ENCODE results near the gene PARVB. TPM values are rescaled to one million over a fixed set of nuclear protein-coding genes. Genes with fewer than 3 reads are reported as not detected.

PARVB gene
- total RNA-seq, 1 donor from 2014 or later, result 91.7 TPM

GRCh38 chr22:44207981-44208317, 183.8 kb downstream of the PARVB start:
- H3K27me3 Mint-ChIP-seq (ENCODE audit: insufficient read depth), result no peaks in the 10 kb centered on the region
- H3K9me3 Mint-ChIP-seq, result no peaks in the 10 kb centered on the region
- no peaks in the 10 kb centered on the region for H3K4me1 Mint-ChIP-seq (ENCODE audit: low read depth)
- DNase-seq (ENCODE audit: low spot score), result no peak
- H3K36me3 Mint-ChIP-seq (ENCODE audit: low read depth), result peaks cover 11% of the 10 kb centered on the region
- intact Hi-C loops (cut with micrococcal nuclease), result no loop called here
- H3K4me3 Mint-ChIP-seq, result no peak overlapping the region
- H3K27ac Mint-ChIP-seq, result no peak overlapping the region

- no peak overlapping the region for H3K4me3 Mint-ChIP-seq
- no peaks in the 10 kb centered on the region for H3K9me3 Mint-ChIP-seq
- no peak overlapping the region for H3K27ac Mint-ChIP-seq
- peaks cover 5% of the 10 kb centered on the region for H3K36me3 Mint-ChIP-seq (ENCODE audit: low read depth)
- no peaks in the 10 kb centered on the region for H3K27me3 Mint-ChIP-seq (ENCODE audit: insufficient read depth)
- no peaks in the 10 kb centered on the region for H3K4me1 Mint-ChIP-seq (ENCODE audit: low read depth)
- intact Hi-C loops (cut with micrococcal nuclease), result no loop called here
- DNase-seq (ENCODE audit: low spot score), result no peak
Measured at GRCh38 chr22:44209343-44209742, 185.2 kb downstream of the PARVB start.

GRCh38 chr22:44210722-44211121, 186.6 kb downstream of the PARVB start:
- Mint-ChIP-seq H3K9me3 (no peaks in the 10 kb centered on the region), H3K27me3 (ENCODE audit: insufficient read depth) (no peaks in the 10 kb centered on the region), H3K4me1 (ENCODE audit: low read depth) (no peaks in the 10 kb centered on the region), H3K36me3 (ENCODE audit: low read depth) (peaks cover 5% of the 10 kb centered on the region), H3K27ac (no peak overlapping the region), H3K4me3 (no peak overlapping the region)
- intact Hi-C loops (cut with micrococcal nuclease), result no loop called here
- no peak for DNase-seq (ENCODE audit: low spot score)

GRCh38 chr22:44211256-44211945, 187.3 kb downstream of the PARVB start:
- intact Hi-C loops (cut with micrococcal nuclease), result no loop called here
- Mint-ChIP-seq H3K9me3 (no peaks in the 10 kb centered on the region), H3K27ac (no peak overlapping the region), H3K36me3 (ENCODE audit: low read depth) (peaks cover 5% of the 10 kb centered on the region), H3K4me1 (ENCODE audit: low read depth) (no peaks in the 10 kb centered on the region), H3K27me3 (ENCODE audit: insufficient read depth) (no peaks in the 10 kb centered on the region), H3K4me3 (no peak overlapping the region)
- DNase-seq (ENCODE audit: low spot score), result no peak

GRCh38 chr22:44211946-44212930, 188.1 kb downstream of the PARVB start:
- no peaks in the 10 kb centered on the region for H3K27me3 Mint-ChIP-seq (ENCODE audit: insufficient read depth)
- H3K27ac Mint-ChIP-seq, result no peak overlapping the region
- H3K36me3 Mint-ChIP-seq (ENCODE audit: low read depth), result peaks cover 5% of the 10 kb centered on the region
- H3K9me3 Mint-ChIP-seq, result no peaks in the 10 kb centered on the region
- no peak overlapping the region for H3K4me3 Mint-ChIP-seq
- DNase-seq (ENCODE audit: low spot score), result no peak
- H3K4me1 Mint-ChIP-seq (ENCODE audit: low read depth), result no peaks in the 10 kb centered on the region
- intact Hi-C loops (cut with micrococcal nuclease), result no loop called here

GRCh38 chr22:44212936-44213335, 188.8 kb downstream of the PARVB start:
- H3K4me3 Mint-ChIP-seq, result no peak overlapping the region
- DNase-seq (ENCODE audit: low spot score), result no peak
- no peak overlapping the region for H3K27ac Mint-ChIP-seq
- H3K36me3 Mint-ChIP-seq (ENCODE audit: low read depth), result peaks cover 4% of the 10 kb centered on the region
- no peaks in the 10 kb centered on the region for H3K27me3 Mint-ChIP-seq (ENCODE audit: insufficient read depth)
- no peaks in the 10 kb centered on the region for H3K4me1 Mint-ChIP-seq (ENCODE audit: low read depth)
- intact Hi-C loops (cut with micrococcal nuclease), result no loop called here
- H3K9me3 Mint-ChIP-seq, result no peaks in the 10 kb centered on the region

GRCh38 chr22:44213489-44214043, 189.5 kb downstream of the PARVB start:
- H3K36me3 Mint-ChIP-seq (ENCODE audit: low read depth), result no peaks in the 10 kb centered on the region
- H3K4me1 Mint-ChIP-seq (ENCODE audit: low read depth), result no peaks in the 10 kb centered on the region
- intact Hi-C loops (cut with micrococcal nuclease), result no loop called here
- H3K9me3 Mint-ChIP-seq, result no peaks in the 10 kb centered on the region
- no peak overlapping the region for H3K27ac Mint-ChIP-seq
- no peaks in the 10 kb centered on the region for H3K27me3 Mint-ChIP-seq (ENCODE audit: insufficient read depth)
- H3K4me3 Mint-ChIP-seq, result no peak overlapping the region
- no peak for DNase-seq (ENCODE audit: low spot score)

GRCh38 chr22:44214187-44214586, 190.1 kb downstream of the PARVB start:
- no peak overlapping the region for H3K27ac Mint-ChIP-seq
- no peaks in the 10 kb centered on the region for H3K4me1 Mint-ChIP-seq (ENCODE audit: low read depth)
- no peak for DNase-seq (ENCODE audit: low spot score)
- no peak overlapping the region for H3K4me3 Mint-ChIP-seq
- no peaks in the 10 kb centered on the region for H3K27me3 Mint-ChIP-seq (ENCODE audit: insufficient read depth)
- intact Hi-C loops (cut with micrococcal nuclease), result no loop called here
- no peaks in the 10 kb centered on the region for H3K36me3 Mint-ChIP-seq (ENCODE audit: low read depth)
- no peaks in the 10 kb centered on the region for H3K9me3 Mint-ChIP-seq

- intact Hi-C loops (cut with micrococcal nuclease), result no loop called here
- H3K4me3 Mint-ChIP-seq, result no peak overlapping the region
- H3K9me3 Mint-ChIP-seq, result no peaks in the 10 kb centered on the region
- no peak overlapping the region for H3K27ac Mint-ChIP-seq
- no peaks in the 10 kb centered on the region for H3K4me1 Mint-ChIP-seq (ENCODE audit: low read depth)
- no peaks in the 10 kb centered on the region for H3K36me3 Mint-ChIP-seq (ENCODE audit: low read depth)
- DNase-seq (ENCODE audit: low spot score), result no peak
- no peaks in the 10 kb centered on the region for H3K27me3 Mint-ChIP-seq (ENCODE audit: insufficient read depth)
Measured at GRCh38 chr22:44214764-44215163, 190.7 kb downstream of the PARVB start.

GRCh38 chr22:44215287-44215686, 191.2 kb downstream of the PARVB start:
- H3K36me3 Mint-ChIP-seq (ENCODE audit: low read depth), result no peaks in the 10 kb centered on the region
- H3K27ac Mint-ChIP-seq, result no peak overlapping the region
- intact Hi-C loops (cut with micrococcal nuclease), result no loop called here
- no peaks in the 10 kb centered on the region for H3K27me3 Mint-ChIP-seq (ENCODE audit: insufficient read depth)
- no peaks in the 10 kb centered on the region for H3K9me3 Mint-ChIP-seq
- no peaks in the 10 kb centered on the region for H3K4me1 Mint-ChIP-seq (ENCODE audit: low read depth)
- no peak for DNase-seq (ENCODE audit: low spot score)
- H3K4me3 Mint-ChIP-seq, result no peak overlapping the region

- Mint-ChIP-seq H3K4me1 (ENCODE audit: low read depth) (no peaks in the 10 kb centered on the region), H3K4me3 (no peak overlapping the region), H3K36me3 (ENCODE audit: low read depth) (no peaks in the 10 kb centered on the region), H3K27me3 (ENCODE audit: insufficient read depth) (no peaks in the 10 kb centered on the region), H3K9me3 (no peaks in the 10 kb centered on the region), H3K27ac (no peak overlapping the region)
- DNase-seq (ENCODE audit: low spot score), result no peak
- intact Hi-C loops (cut with micrococcal nuclease), result no loop called here
Measured at GRCh38 chr22:44217346-44217745, 193.2 kb downstream of the PARVB start.

GRCh38 chr22:44218071-44218470, 194.0 kb downstream of the PARVB start:
- Mint-ChIP-seq H3K27ac (no peak overlapping the region), H3K27me3 (ENCODE audit: insufficient read depth) (no peaks in the 10 kb centered on the region), H3K36me3 (ENCODE audit: low read depth) (no peaks in the 10 kb centered on the region), H3K9me3 (no peaks in the 10 kb centered on the region), H3K4me3 (no peak overlapping the region), H3K4me1 (ENCODE audit: low read depth) (no peaks in the 10 kb centered on the region)
- intact Hi-C loops (cut with micrococcal nuclease), result no loop called here
- DNase-seq (ENCODE audit: low spot score), result no peak

All from activated T-helper 1 cell treated with anti-CD3 and anti-CD28 coated beads, Interleukin-12 subunit alpha, Interleukin-12 subunit beta, Interleukin-2, Interleukin-4 antibody, amounts not matched to agents 30 ng/mL and 10 ng/mL and 1 ng/mL, durations not matched to agents 14 hours and 24 hours and 36 hours (primary cell).